Panc1 (cell line): ENCODE results near the gene PDCD1. TPM values are rescaled to one million over a fixed set of nuclear protein-coding genes. Genes with fewer than 3 reads are reported as not detected.
A peak's percentile ranks its signal among the peaks of the same experiment; 100 is the strongest.

Experiments
- ATAC-seq: fragments of 200-7000 bp; cut with Tn5 transposase; 2 replicates; pipeline ENCODE4 v1.9.1; 2020; ENCODE audit warnings: mild to moderate bottlenecking, moderate library complexity
- BruUV-seq: library from RNA; stranded (reverse); fragments of 400-500 nt; replicated peaks from 2 replicates; lab custom pipeline; 2021; lab: Mats Ljungman, UMichigan
- CTCF ChIA-PET: fragments of 300-600 bp; sonication (Branson Sonifier 250); formaldehyde crosslinking; loops from one replicate; lab custom pipeline; 2022; ENCODE audit warnings: antibody characterized with exemption; lab: Charles Lee
- POLR2A ChIA-PET: fragments of 300-600 bp; sonication (Branson Sonifier 250); formaldehyde crosslinking; loops from one replicate; lab custom pipeline; 2022; ENCODE audit warnings: antibody characterized with exemption; lab: Charles Lee
- DNase-seq: peaks from one replicate; pipeline ENCODE4 v3.0.0-alpha.2; 2010; ENCODE audit warnings: low read depth, low spot score
- H3K27ac ChIP-seq: 2 replicates; pipeline ENCODE4 v1.5.1; 2011; ENCODE audit warnings: mild to moderate bottlenecking, low read length, inconsistent platforms
- H3K27me3 ChIP-seq: fragments of 200-500 bp; sonication (Bioruptor generic); 2 replicates; pipeline ENCODE4 v1.6.0; 2014; ENCODE audit warnings: low read length, inconsistent platforms; ENCODE audit not compliant: control insufficient read depth, insufficient read depth
- H3K36me3 ChIP-seq: fragments of 200-500 bp; sonication (Bioruptor generic); 2 replicates; pipeline ENCODE4 v1.5.1; 2014; ENCODE audit warnings: inconsistent platforms, mild to moderate bottlenecking, low read length, moderate library complexity; ENCODE audit not compliant: control insufficient read depth, insufficient read depth
- H3K4me1 ChIP-seq: 2 replicates; pipeline ENCODE4 v1.5.1; 2011; ENCODE audit warnings: inconsistent platforms, mild to moderate bottlenecking, low read length, moderate library complexity; ENCODE audit not compliant: control insufficient read depth, insufficient read depth
- H3K4me3 ChIP-seq, 2 experiments: 2 replicates each; pipeline ENCODE4 v1.5.1; 2011 to 2012; ENCODE audit warnings: low read depth in 2 of 2, low read length in 2 of 2, mild to moderate bottlenecking in 2 of 2, inconsistent platforms in 1 of 2, moderate library complexity in 1 of 2
- H3K9me3 ChIP-seq: fragments of 200-500 bp; sonication (Bioruptor generic); 2 replicates; pipeline ENCODE4 v1.5.1; 2014; ENCODE audit warnings: low read depth, mild to moderate bottlenecking, inconsistent platforms, low read length, moderate library complexity; ENCODE audit not compliant: control insufficient read depth, insufficient read depth
- POLR2AphosphoS5 ChIP-seq: IDR thresholded peaks from 2 replicates; pipeline ENCODE4 v1.6.1; 2012; ENCODE audit warnings: mild to moderate bottlenecking, low read depth, low read length, moderate library complexity
- SIN3A ChIP-seq: IDR thresholded peaks from 2 replicates; pipeline ENCODE4 v1.6.1; 2012; ENCODE audit warnings: low read depth, mild to moderate bottlenecking, low read length, moderate library complexity, borderline replicate concordance; ENCODE audit not compliant: insufficient read depth
- TCF7L2 ChIP-seq: IDR thresholded peaks from 2 replicates; pipeline ENCODE4 v1.6.1; 2011; ENCODE audit warnings: mild to moderate bottlenecking, low read depth, low read length, inconsistent platforms
- in situ Hi-C: cut with HindIII; loops from 2 replicates; pipeline ENCODE4 v1.10.0; 2016; ENCODE audit warnings: low sequenced_read_pairs, low pct_unique_long_range_greater_than_20kb
- intact Hi-C: fragments of 100-400 bp; cut with micrococcal nuclease; formaldehyde crosslinking; loops from one replicate; pipeline ENCODE4 v1.10.0; 2022; ENCODE audit not compliant: unreplicated experiment
- total RNA-seq: library from RNA; stranded (reverse); gene quantifications from one replicate; pipeline ENCODE4 v1.2.1, GENCODE V29; 2021; ENCODE audit not compliant: unreplicated experiment
- TF ChIP-seq, protein P1 (sequence below), 2 experiments: IDR thresholded peaks; 2 replicates each; pipeline ENCODE4 v1.6.1; 2011 to 2012; ENCODE audit warnings: low read depth in 2 of 2, control low read depth in 1 of 2, low read length in 1 of 2, mild to moderate bottlenecking in 1 of 2, moderate library complexity in 1 of 2; ENCODE audit not compliant: insufficient read depth in 1 of 2
- TF ChIP-seq, protein P2 (sequence below): fragments of 450-650 bp; IDR thresholded peaks from 2 replicates; pipeline ENCODE4 v1.5.1; 2017; ENCODE audit warnings: mild to moderate bottlenecking

The PDCD1 gene
- total RNA-seq, 1 experiment from 2014 or later = 0.15 TPM

GRCh38 chr2:241811952-241812729 lies 46.6 kb downstream of the PDCD1 start:
- Histone ChIP-seq H3K9me3 (no peaks in the 10 kb centered on the region), H3K4me3 (no peak overlapping the region), H3K36me3 (no peaks in the 10 kb centered on the region), H3K27me3 (no peaks in the 10 kb centered on the region), H3K27ac (no peak overlapping the region), H3K4me1 (peaks cover 15% of the 10 kb centered on the region)
- DNase-seq (no peak), ATAC-seq (no peak)
- intact Hi-C loops = no loop called here
- POLR2A ChIA-PET = no interaction called here
- TF ChIP-seq POLR2AphosphoS5 (no peak), SIN3A (no peak), TCF7L2 (no peak)
- TF ChIP-seq, protein P1, sequence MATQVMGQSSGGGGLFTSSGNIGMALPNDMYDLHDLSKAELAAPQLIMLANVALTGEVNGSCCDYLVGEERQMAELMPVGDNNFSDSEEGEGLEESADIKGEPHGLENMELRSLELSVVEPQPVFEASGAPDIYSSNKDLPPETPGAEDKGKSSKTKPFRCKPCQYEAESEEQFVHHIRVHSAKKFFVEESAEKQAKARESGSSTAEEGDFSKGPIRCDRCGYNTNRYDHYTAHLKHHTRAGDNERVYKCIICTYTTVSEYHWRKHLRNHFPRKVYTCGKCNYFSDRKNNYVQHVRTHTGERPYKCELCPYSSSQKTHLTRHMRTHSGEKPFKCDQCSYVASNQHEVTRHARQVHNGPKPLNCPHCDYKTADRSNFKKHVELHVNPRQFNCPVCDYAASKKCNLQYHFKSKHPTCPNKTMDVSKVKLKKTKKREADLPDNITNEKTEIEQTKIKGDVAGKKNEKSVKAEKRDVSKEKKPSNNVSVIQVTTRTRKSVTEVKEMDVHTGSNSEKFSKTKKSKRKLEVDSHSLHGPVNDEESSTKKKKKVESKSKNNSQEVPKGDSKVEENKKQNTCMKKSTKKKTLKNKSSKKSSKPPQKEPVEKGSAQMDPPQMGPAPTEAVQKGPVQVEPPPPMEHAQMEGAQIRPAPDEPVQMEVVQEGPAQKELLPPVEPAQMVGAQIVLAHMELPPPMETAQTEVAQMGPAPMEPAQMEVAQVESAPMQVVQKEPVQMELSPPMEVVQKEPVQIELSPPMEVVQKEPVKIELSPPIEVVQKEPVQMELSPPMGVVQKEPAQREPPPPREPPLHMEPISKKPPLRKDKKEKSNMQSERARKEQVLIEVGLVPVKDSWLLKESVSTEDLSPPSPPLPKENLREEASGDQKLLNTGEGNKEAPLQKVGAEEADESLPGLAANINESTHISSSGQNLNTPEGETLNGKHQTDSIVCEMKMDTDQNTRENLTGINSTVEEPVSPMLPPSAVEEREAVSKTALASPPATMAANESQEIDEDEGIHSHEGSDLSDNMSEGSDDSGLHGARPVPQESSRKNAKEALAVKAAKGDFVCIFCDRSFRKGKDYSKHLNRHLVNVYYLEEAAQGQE (IDR thresholded peaks at IDR 0.05; ENCODE audit: insufficient read depth in 1 of 2, low read depth in 2 of 2, low read length in 1 of 2) = no peak
- TF ChIP-seq, protein P2, sequence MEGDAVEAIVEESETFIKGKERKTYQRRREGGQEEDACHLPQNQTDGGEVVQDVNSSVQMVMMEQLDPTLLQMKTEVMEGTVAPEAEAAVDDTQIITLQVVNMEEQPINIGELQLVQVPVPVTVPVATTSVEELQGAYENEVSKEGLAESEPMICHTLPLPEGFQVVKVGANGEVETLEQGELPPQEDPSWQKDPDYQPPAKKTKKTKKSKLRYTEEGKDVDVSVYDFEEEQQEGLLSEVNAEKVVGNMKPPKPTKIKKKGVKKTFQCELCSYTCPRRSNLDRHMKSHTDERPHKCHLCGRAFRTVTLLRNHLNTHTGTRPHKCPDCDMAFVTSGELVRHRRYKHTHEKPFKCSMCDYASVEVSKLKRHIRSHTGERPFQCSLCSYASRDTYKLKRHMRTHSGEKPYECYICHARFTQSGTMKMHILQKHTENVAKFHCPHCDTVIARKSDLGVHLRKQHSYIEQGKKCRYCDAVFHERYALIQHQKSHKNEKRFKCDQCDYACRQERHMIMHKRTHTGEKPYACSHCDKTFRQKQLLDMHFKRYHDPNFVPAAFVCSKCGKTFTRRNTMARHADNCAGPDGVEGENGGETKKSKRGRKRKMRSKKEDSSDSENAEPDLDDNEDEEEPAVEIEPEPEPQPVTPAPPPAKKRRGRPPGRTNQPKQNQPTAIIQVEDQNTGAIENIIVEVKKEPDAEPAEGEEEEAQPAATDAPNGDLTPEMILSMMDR = no peak
- in situ Hi-C loops = no loop called here
- CTCF ChIA-PET = no interaction called here
- BruUV-seq = no TSS peak

- in situ Hi-C loops (no loop called here), intact Hi-C loops (no loop called here)
- DNase-seq = no peak
- ATAC-seq = peak; percentile 4; the same call in 1 of the 2 replicates
- Histone ChIP-seq H3K4me1 (peaks cover 13% of the 10 kb centered on the region), H3K27me3 (no peaks in the 10 kb centered on the region), H3K9me3 (no peaks in the 10 kb centered on the region), H3K27ac (no peak overlapping the region), H3K36me3 (no peaks in the 10 kb centered on the region), H3K4me3 (no peak overlapping the region)
- CTCF ChIA-PET = no interaction called here
- POLR2A ChIA-PET = no interaction called here
- no TSS peak for BruUV-seq
- TF ChIP-seq SIN3A = no peak
- no peak for TF ChIP-seq TCF7L2
- TF ChIP-seq POLR2AphosphoS5 = no peak
- TF ChIP-seq, protein P2 = no peak
- TF ChIP-seq, protein P1 (IDR thresholded peaks at IDR 0.05; ENCODE audit: insufficient read depth in 1 of 2, low read depth in 2 of 2, low read length in 1 of 2) = no peak
Observed at GRCh38 chr2:241811201-241811951, 47.3 kb downstream of the PDCD1 start.
